GM23248 (cell line): ENCODE measurements around the gene DNAH5. TPM values are rescaled to one million over a fixed set of nuclear protein-coding genes. Genes with fewer than 3 reads are reported as not detected.

Experiments used
- DNase-seq: peaks from one replicate; pipeline ENCODE4 v3.0.0-alpha.2; 2015
- H2AFZ ChIP-seq: fragments of 200-600 bp; sonication (generic); 2 replicates; pipeline ENCODE4 v1.6.1; 2016; ENCODE audit warnings: antibody characterized with exemption
- H3F3A ChIP-seq: fragments of 200-600 bp; sonication (generic); 2 replicates; pipeline ENCODE4 v1.6.1; 2016; ENCODE audit warnings: mild to moderate bottlenecking, antibody characterized with exemption, mixed run types; ENCODE audit not compliant: insufficient read depth
- H3K27ac ChIP-seq: fragments of 200-600 bp; sonication (generic); 2 replicates; pipeline ENCODE4 v1.5.1; 2016; ENCODE audit warnings: mild to moderate bottlenecking
- H3K27me3 ChIP-seq: fragments of 200-600 bp; sonication (generic); replicated peaks from 2 replicates; pipeline ENCODE4 v1.6.1; 2016; ENCODE audit warnings: mild to moderate bottlenecking; ENCODE audit not compliant: insufficient read depth
- H3K36me3 ChIP-seq: fragments of 200-600 bp; sonication (generic); 2 replicates; pipeline ENCODE4 v1.6.1; 2016; ENCODE audit warnings: low read depth, mild to moderate bottlenecking
- H3K4me1 ChIP-seq: fragments of 200-600 bp; sonication (generic); 2 replicates; pipeline ENCODE4 v1.6.1; 2016; ENCODE audit warnings: mild to moderate bottlenecking; ENCODE audit not compliant: insufficient read depth
- H3K4me2 ChIP-seq: fragments of 200-600 bp; sonication (generic); one replicate; pipeline ENCODE4 v1.6.1; 2016; ENCODE audit warnings: mild to moderate bottlenecking; ENCODE audit not compliant: unreplicated experiment
- H3K4me3 ChIP-seq: fragments of 200-600 bp; sonication (generic); 2 replicates; pipeline ENCODE4 v1.5.1; 2016; ENCODE audit warnings: mild to moderate bottlenecking
- H3K79me2 ChIP-seq: fragments of 200-600 bp; sonication (generic); 2 replicates; pipeline ENCODE4 v1.6.1; 2016; ENCODE audit warnings: mild to moderate bottlenecking; ENCODE audit not compliant: insufficient read depth
- H3K9ac ChIP-seq: fragments of 200-600 bp; sonication (generic); 2 replicates; pipeline ENCODE4 v1.6.1; 2016; ENCODE audit warnings: mild to moderate bottlenecking
- H3K9me2 ChIP-seq: fragments of 200-600 bp; sonication (generic); 2 replicates; pipeline ENCODE4 v1.6.1; 2016; ENCODE audit warnings: mixed run types, mild to moderate bottlenecking, moderate library complexity; ENCODE audit not compliant: insufficient read depth
- H3K9me3 ChIP-seq: fragments of 200-600 bp; sonication (generic); one replicate; pipeline ENCODE4 v1.6.1; 2017; ENCODE audit warnings: low read depth
- H4K20me1 ChIP-seq: fragments of 200-600 bp; sonication (generic); 2 replicates; pipeline ENCODE4 v1.6.0; 2016; ENCODE audit not compliant: insufficient read depth
- EZH2 ChIP-seq: fragments of 200-600 bp; sonication (generic); IDR thresholded peaks from 2 replicates; pipeline ENCODE4 v1.6.1; 2018; ENCODE audit warnings: antibody characterized with exemption, mild to moderate bottlenecking; ENCODE audit not compliant: insufficient read depth, poor library complexity, severe bottlenecking
- EZH2phosphoT487 ChIP-seq: fragments of 200-600 bp; sonication (generic); IDR thresholded peaks from 2 replicates; pipeline ENCODE4 v1.6.1; 2018; ENCODE audit warnings: antibody characterized with exemption, moderate library complexity, mild to moderate bottlenecking, low read depth; ENCODE audit not compliant: insufficient read depth
- whole genome bisulfite sequencing, 2 experiments: methylation state at CpG; one replicate each; pipeline ENCODE4 v1.1.6; 2015 to 2017; ENCODE audit warnings: low lambda C conversion rate in 2 of 2, low coverage in 1 of 2; ENCODE audit errors: missing lambda C conversion rate in 2 of 2; 5-methylcytosine and 5-hydroxymethylcytosine counted together
- in situ Hi-C: fragments of 300-500 bp; cut with MboI; formaldehyde crosslinking; loops from 2 replicates; pipeline ENCODE4 v1.15.0; 2020
- polyA plus RNA-seq: library from polyadenylated mRNA; unstranded; fragments of >200 nt; fragmentation: Nextera tagmentation; extraction: Ambion mirVana; gene quantifications from 2 replicates; pipeline ENCODE4 v1.2.1, GENCODE V29; 2016
- total RNA-seq: library from RNA; depleted of rRNA; stranded (reverse); fragments of >200 nt; shearing (Covaris generic); gene quantifications from 2 replicates; pipeline ENCODE4 v1.2.3, GENCODE V29; 2014

DNAH5 gene
- total and polyA plus RNA-seq, 2 experiments from 2014 or later: 1.4 to 1.5 TPM

DNA sequence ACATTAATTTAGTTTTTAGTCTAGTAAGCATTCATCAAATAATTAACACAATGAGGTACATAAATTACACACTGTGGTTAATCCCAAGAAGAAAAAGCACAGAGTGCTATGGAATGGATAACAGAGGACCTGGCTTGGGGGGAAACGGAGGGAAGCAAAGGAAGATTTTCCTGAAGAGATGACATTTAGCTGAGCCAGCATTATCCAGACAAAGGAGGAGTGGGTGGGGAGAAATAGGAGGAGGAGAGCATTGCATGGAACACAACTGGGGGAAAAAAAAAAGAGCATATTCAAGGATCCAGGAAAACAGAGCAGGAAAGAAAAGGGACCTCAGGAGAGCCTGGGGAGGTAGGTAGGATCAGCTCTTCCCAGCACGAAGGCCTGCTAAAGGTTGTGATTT lies 170.8 kb downstream of the DNAH5 start:
- H3K27ac ChIP-seq: no peak overlapping the region
- H3K36me3 ChIP-seq: no peaks in the 10 kb centered on the region
- no peaks in the 10 kb centered on the region for H3K79me2 ChIP-seq
- H3K4me2 ChIP-seq: no peak overlapping the region
- no peaks in the 10 kb centered on the region for H4K20me1 ChIP-seq
- no peaks in the 10 kb centered on the region; the same call in 1 of the 2 replicates for H3F3A ChIP-seq
- H2AFZ ChIP-seq: no peak overlapping the region
- H3K9ac ChIP-seq: no peak overlapping the region
- in situ Hi-C loops: no loop called here
- H3K9me3 ChIP-seq: no peaks in the 10 kb centered on the region
- no peak for TF ChIP-seq EZH2
- TF ChIP-seq EZH2phosphoT487: no peak
- H3K4me1 ChIP-seq: peaks cover 14% of the 10 kb centered on the region
- H3K27me3 ChIP-seq: no peaks in the 10 kb centered on the region
- H3K4me3 ChIP-seq: no peak overlapping the region
- H3K9me2 ChIP-seq: no peaks in the 10 kb centered on the region
- DNase-seq: no peak
- 69 to 73% methylated on average over 2 of the region's 2 CpGs for WGBS, 2 experiments

DNA sequence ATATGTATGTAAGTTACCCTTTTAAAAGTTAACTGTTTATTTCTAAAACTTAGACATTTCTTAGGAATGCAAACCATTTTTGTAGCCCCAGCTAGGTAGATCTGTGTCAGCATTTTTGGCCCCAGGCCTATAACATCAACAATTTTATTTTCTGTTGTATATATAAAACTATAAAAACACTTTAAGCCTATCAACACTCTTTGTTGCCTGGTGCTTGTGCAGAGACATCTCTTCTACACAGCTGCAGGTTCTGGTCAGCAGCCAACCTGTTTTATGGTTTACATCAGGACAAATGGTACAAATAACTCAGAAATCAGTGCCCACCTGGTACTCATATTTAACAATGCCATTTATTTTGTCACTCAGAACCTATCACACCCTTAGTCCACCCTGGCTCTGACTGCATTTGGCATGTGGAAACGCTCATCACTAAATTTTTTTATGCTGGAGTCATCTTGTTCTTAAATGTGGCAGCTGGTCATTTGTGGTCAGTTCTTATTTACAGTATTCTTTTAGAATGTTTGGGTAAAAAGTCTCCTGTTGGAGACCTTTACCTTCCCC lies 173.4 kb downstream of the DNAH5 start:
- H2AFZ ChIP-seq: no peak overlapping the region
- no peak overlapping the region for H3K4me3 ChIP-seq
- peak; percentile 62 for DNase-seq
- H3K4me1 ChIP-seq: peaks cover 14% of the 10 kb centered on the region
- no peaks in the 10 kb centered on the region; the same call in 1 of the 2 replicates for H3F3A ChIP-seq
- no peak for TF ChIP-seq EZH2phosphoT487
- TF ChIP-seq EZH2: no peak
- H3K79me2 ChIP-seq: no peaks in the 10 kb centered on the region
- no peaks in the 10 kb centered on the region for H3K27me3 ChIP-seq
- in situ Hi-C loops: no loop called here
- WGBS, 2 experiments: 0% methylated on average over 1 of the region's 1 CpG
- no peaks in the 10 kb centered on the region for H3K9me2 ChIP-seq
- H3K27ac ChIP-seq: no peak overlapping the region
- H3K36me3 ChIP-seq: no peaks in the 10 kb centered on the region
- H3K4me2 ChIP-seq: peak overlapping the region; percentile 22
- H3K9me3 ChIP-seq: no peaks in the 10 kb centered on the region
- no peak overlapping the region for H3K9ac ChIP-seq
- no peaks in the 10 kb centered on the region for H4K20me1 ChIP-seq

DNA sequence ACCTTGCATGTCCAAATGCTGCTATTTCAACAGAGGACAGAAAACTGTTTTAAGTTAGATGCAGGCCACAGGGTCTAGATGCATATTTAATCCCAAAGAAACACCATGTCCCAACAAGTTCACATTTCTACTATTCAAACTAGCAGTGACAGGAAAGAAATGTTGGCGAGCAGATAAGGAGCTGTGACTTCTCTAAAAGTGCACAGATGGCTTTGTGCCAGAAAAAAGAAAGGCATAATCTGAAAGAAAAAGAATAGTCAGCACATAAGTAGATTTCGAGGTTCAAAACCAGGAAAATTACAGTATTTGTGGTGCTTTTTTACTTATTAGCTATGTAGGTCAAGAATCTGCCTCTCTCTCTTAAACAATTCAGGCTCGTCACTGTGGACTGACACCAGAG lies 178.3 kb downstream of the DNAH5 start:
- Histone ChIP-seq H3K4me1 (peaks cover 14% of the 10 kb centered on the region), H2AFZ (no peak overlapping the region), H3K9me2 (no peaks in the 10 kb centered on the region), H3K9me3 (no peaks in the 10 kb centered on the region), H3K4me3 (no peak overlapping the region), H4K20me1 (no peaks in the 10 kb centered on the region), H3K27ac (no peak overlapping the region), H3K27me3 (no peaks in the 10 kb centered on the region), H3K79me2 (no peaks in the 10 kb centered on the region), H3K9ac (no peak overlapping the region), H3K4me2 (no peak overlapping the region), H3F3A (no peaks in the 10 kb centered on the region; the same call in 1 of the 2 replicates), H3K36me3 (no peaks in the 10 kb centered on the region)
- no peak for TF ChIP-seq EZH2
- no peak for TF ChIP-seq EZH2phosphoT487
- 66 to 69% methylated on average over 3 of the region's 3 CpGs for whole genome bisulfite sequencing, 2 experiments
- DNase-seq: no peak
- in situ Hi-C loops: no loop called here

DNA sequence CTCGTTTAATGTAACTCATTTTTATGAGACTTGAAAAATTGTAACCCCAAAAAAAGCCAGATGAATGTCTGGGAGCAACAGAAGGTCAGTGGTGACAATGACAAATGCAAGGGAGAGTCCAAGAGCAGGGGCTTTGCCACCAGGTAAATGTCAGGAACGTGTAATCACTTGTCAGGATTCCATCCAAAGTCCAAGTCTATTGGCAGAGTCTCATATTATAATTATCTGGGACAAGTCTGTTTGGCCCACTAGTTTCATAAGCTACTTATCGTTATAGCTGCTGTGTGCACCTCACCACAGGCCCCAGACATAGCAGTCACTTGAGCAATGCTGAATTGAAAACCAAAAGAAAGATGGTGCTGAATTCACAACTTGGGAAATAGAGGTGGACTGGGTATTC lies 180.8 kb downstream of the DNAH5 start:
- in situ Hi-C loops: no loop called here
- Histone ChIP-seq H3K4me1 (peaks cover 5% of the 10 kb centered on the region; the same call in 1 of the 2 replicates), H4K20me1 (no peaks in the 10 kb centered on the region), H3K4me2 (no peak overlapping the region), H3K9ac (no peak overlapping the region), H3K27ac (no peak overlapping the region), H3K27me3 (no peaks in the 10 kb centered on the region), H3K9me3 (no peaks in the 10 kb centered on the region), H2AFZ (no peak overlapping the region), H3F3A (no peaks in the 10 kb centered on the region), H3K79me2 (no peaks in the 10 kb centered on the region), H3K9me2 (no peaks in the 10 kb centered on the region), H3K4me3 (no peak overlapping the region), H3K36me3 (no peaks in the 10 kb centered on the region)
- TF ChIP-seq EZH2phosphoT487 (no peak), EZH2 (no peak)
- no peak for DNase-seq
- WGBS, 2 experiments: 38 to 43% methylated on average over 3 of the region's 3 CpGs

DNA sequence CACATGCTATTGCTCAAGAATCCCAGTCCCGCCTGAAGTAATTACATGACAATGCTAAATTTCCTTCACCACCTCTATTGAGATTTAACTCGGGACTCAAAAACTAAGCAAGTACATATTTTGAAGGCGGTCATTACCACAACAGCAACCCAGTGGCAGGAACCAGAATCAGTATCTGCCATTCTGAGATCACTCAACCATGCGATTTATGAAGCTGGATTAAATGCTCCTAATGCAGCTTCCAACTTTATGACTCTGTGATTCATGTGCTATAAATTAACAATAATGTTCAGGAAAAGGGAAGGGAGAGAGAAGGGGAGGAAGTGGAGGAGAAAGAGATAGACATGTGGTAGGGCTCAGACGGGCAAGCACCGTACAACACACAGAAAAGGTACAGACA lies 194.7 kb downstream of the DNAH5 start:
- H3K36me3 ChIP-seq: no peaks in the 10 kb centered on the region
- no peaks in the 10 kb centered on the region for H4K20me1 ChIP-seq
- 9 to 22% methylated on average over 6 of the region's 6 CpGs for WGBS, 2 experiments
- no peak overlapping the region for H3K27ac ChIP-seq
- no peaks in the 10 kb centered on the region for H3K9me3 ChIP-seq
- DNase-seq: no peak
- H3K4me2 ChIP-seq: no peak overlapping the region
- peaks cover 9% of the 10 kb centered on the region; the same call in 1 of the 2 replicates for H3K4me1 ChIP-seq
- H2AFZ ChIP-seq: no peak overlapping the region
- H3K4me3 ChIP-seq: no peak overlapping the region
- no peaks in the 10 kb centered on the region for H3K27me3 ChIP-seq
- in situ Hi-C loops: no loop called here
- no peaks in the 10 kb centered on the region for H3K79me2 ChIP-seq
- peaks cover 12% of the 10 kb centered on the region; the same call in 1 of the 2 replicates for H3F3A ChIP-seq
- H3K9me2 ChIP-seq: no peaks in the 10 kb centered on the region
- TF ChIP-seq EZH2phosphoT487: no peak
- TF ChIP-seq EZH2: no peak
- H3K9ac ChIP-seq: no peak overlapping the region
